K562 (cell line): Measurements from ENCODE around the gene LETM1.

Source experiments
- CTCF ChIP-seq, 3 experiments: IDR thresholded peaks in 2 of 3; conservative IDR thresholded peaks in 1 of 3; 2 replicates each; pipeline ENCODE4 v1.5.1; 2011 to 2012; ENCODE audit warnings: low read length in 3 of 3, mild to moderate bottlenecking in 3 of 3, control low read depth in 2 of 3, improper control_type of control experiment in 1 of 3, inconsistent platforms in 1 of 3, low read depth in 1 of 3, mixed read lengths in 1 of 3, moderate library complexity in 1 of 3; ENCODE audit not compliant: insufficient read depth in 2 of 3
- FOXP1 ChIP-seq: sonication (generic); formaldehyde crosslinking; IDR thresholded peaks from 2 replicates; pipeline ENCODE4 v1.8.0; 2022; ENCODE audit warnings: mild to moderate bottlenecking, missing genetic modification reagents
- MXI1 ChIP-seq: IDR thresholded peaks from 2 replicates; pipeline ENCODE4 v1.6.1; 2011; ENCODE audit warnings: low read depth, mild to moderate bottlenecking, improper control_type of control experiment, low read length
- NFYB ChIP-seq: IDR thresholded peaks from 2 replicates; pipeline ENCODE4 v1.6.1; 2011; ENCODE audit warnings: mild to moderate bottlenecking, moderate library complexity; ENCODE audit not compliant: insufficient read length; ENCODE audit errors: extremely low read depth
- RUNX1 ChIP-seq: sonication (generic); IDR thresholded peaks from 2 replicates; pipeline ENCODE4 v1.6.1; 2016; ENCODE audit warnings: antibody characterized with exemption, low read depth
- SNRNP70 ChIP-seq: fragments of 200-400 bp; formaldehyde crosslinking; optimal IDR thresholded peaks from 2 replicates; pipeline ENCODE3; 2017; ENCODE audit warnings: low read depth, low read length
- TAF1 ChIP-seq: IDR thresholded peaks from 2 replicates; pipeline ENCODE4 v1.6.1; 2011; ENCODE audit warnings: mild to moderate bottlenecking, low read length, moderate library complexity; ENCODE audit not compliant: insufficient read depth, control insufficient read depth, severe bottlenecking; ENCODE audit errors: extremely low read depth
- ZNF324 ChIP-seq: fragments of 250-450 bp; sonication (Bioruptor Pico); IDR thresholded peaks from 2 replicates; pipeline ENCODE4 v1.4.0; 2020; ENCODE audit warnings: mild to moderate bottlenecking

DNA sequence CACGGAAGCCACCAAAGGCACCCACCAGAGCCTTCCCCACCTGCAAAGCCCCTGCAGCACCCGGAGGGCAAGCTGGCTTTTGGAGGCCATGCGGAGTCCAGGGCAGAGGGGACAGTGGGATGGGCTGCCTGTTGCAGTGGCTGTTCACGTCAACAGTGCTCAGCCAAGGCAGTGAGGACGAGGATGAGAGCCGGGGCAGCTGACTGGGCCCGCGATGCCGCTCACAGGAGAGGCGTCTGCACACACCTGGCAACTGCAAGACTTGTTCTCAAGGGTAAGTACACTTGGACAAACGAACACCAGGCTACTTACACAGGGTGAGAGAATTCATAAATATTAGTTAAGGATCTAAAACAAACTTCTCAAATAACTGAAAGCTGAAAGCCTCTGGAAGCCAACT lies 43.2 kb downstream of the LETM1 start:
- TF ChIP-seq RUNX1 (no peak), ZNF324 (no peak), CTCF (IDR thresholded peaks at IDR 0.05 in 2 of 3, conservative IDR thresholded peaks at IDR 0.05 in 1 of 3; ENCODE audit: insufficient read depth in 2 of 3, low read depth in 1 of 3, low read length in 3 of 3) (no peak), TAF1 (no peak), NFYB (no peak), MXI1 (no peak), SNRNP70 (no peak), FOXP1 (no peak)
